Measurements from ENCODE around the gene ITGA3. TPM values are rescaled to one million over a fixed set of nuclear protein-coding genes. Genes with fewer than 3 reads are reported as not detected.
A peak's percentile ranks its signal among the peaks of the same experiment; 100 is the strongest.

The ITGA3 gene
- polyA plus RNA-seq, 4 donors = 53.5 to 96.4 (median 72.0) TPM

DNA sequence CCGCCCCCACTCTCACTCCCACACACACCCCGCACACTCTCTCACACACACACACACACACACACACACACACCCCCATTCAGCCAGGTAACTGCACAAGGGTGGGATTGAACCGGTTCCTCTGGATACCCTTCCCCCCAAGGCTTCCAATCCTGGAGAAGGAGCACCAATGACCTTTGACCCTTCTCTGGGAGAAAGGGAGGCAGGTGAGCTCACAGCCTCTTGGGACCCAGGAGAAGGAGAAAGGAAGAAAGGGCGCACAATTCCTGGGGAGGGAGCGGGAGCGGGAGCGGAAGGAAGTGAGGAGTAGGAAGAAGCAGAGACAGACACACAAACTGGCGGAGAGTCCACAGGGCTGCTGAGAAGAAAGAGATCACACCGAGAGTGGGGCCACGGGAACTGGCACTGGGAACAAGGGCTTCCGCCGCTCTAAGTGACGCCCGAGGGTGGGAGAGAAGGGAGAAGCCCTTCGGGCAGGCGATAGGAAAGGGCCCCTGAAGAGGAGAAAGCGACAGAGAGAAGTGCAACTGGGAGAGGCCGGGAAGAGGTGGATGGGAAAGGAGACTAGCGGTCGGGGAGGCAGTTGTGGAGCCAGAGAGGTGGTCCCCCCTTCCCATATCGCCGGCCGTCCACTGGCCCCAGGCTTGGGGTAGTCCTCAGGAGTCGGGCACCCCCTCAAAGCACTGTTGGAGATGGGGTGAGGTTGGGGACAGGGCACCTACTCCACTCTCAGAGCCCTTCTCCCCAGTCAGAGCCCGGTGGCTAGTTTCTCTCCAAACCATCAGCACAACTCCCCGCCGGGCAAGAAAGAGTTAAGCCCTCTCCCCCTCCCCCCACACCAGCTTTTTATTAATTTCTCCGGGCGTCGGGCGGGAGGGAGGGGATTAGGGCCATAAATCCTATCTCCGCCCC lies 72.8 kb downstream of the ITGA3 start:
- peaks cover 0 to 10% (median 0%) of the 10 kb centered on the region in 3 donors for H3K27me3 ChIP-seq (ENCODE audit: control insufficient read depth in 3 of 3, insufficient read depth in 3 of 3, low read length in 3 of 3)
- 5 to 12% (median 11%) methylated on average over 27 to 32 of the region's 32 CpGs for WGBS, 3 donors
- peak overlapping the region; percentile 8 to 40 (median 31) for H3K4me3 ChIP-seq (ENCODE audit: low read depth in 1 of 3, low read length in 3 of 3)
- FAIRE-seq (no peak), DNase-seq (peak; percentile 62 to 78)
- H3K27ac ChIP-seq (ENCODE audit: low read depth in 1 of 3, low read length in 2 of 3) = peak overlapping the region in 2 of 3 donors; percentile 15 to 62
- H3K36me3 ChIP-seq (ENCODE audit: control insufficient read depth in 3 of 3, insufficient read depth in 2 of 3, low read depth in 1 of 3, low read length in 3 of 3) = peaks cover 0 to 3% (median 1%) of the 10 kb centered on the region in 3 donors
- peaks cover 5 to 23% (median 13%) of the 10 kb centered on the region in 3 donors for H3K4me1 ChIP-seq (ENCODE audit: control insufficient read depth in 3 of 3, insufficient read depth in 2 of 3, low read depth in 1 of 3, low read length in 2 of 3)
- no peaks in the 10 kb centered on the region for H3K9me3 ChIP-seq (ENCODE audit: control insufficient read depth in 2 of 2, insufficient read depth in 1 of 2, low read depth in 1 of 2, low read length in 1 of 2)

DNA sequence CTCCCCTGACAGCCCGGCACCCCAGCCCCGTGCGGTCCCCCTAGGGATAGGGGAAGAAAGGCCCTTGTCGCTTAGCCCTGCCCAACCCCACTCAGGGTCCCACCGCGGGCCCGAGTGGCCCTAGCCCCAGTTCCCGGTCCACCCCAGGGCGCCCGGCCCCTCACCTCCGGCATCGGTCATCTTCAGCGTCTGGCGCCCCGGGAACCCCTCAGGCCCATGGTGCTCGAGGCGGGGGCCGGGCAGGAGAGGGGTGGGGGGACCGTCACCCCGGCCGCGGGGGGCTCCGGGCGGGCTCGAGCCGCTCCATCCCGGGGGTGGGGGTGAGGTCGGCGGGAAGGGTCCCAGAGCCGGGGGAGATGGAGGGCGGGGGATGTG lies 73.4 kb downstream of the ITGA3 start:
- Histone ChIP-seq H3K4me3 (ENCODE audit: low read depth in 1 of 3, low read length in 3 of 3) (peak overlapping the region; percentile 8 to 40 (median 31)), H3K36me3 (ENCODE audit: control insufficient read depth in 3 of 3, insufficient read depth in 2 of 3, low read depth in 1 of 3, low read length in 3 of 3) (peaks cover 0 to 4% (median 3%) of the 10 kb centered on the region in 3 donors), H3K4me1 (ENCODE audit: control insufficient read depth in 3 of 3, insufficient read depth in 2 of 3, low read depth in 1 of 3, low read length in 2 of 3) (peaks cover 5 to 19% (median 13%) of the 10 kb centered on the region in 3 donors), H3K27me3 (ENCODE audit: control insufficient read depth in 3 of 3, insufficient read depth in 3 of 3, low read length in 3 of 3) (peaks cover 0 to 10% (median 0%) of the 10 kb centered on the region in 3 donors), H3K27ac (ENCODE audit: low read depth in 1 of 3, low read length in 2 of 3) (no peak overlapping the region), H3K9me3 (ENCODE audit: control insufficient read depth in 2 of 2, insufficient read depth in 1 of 2, low read depth in 1 of 2, low read length in 1 of 2) (no peaks in the 10 kb centered on the region)
- FAIRE-seq (no peak), DNase-seq (no peak)
- WGBS, 3 donors = 0 to 2% (median 1%) methylated on average over 15 to 31 of the region's 31 CpGs

DNA sequence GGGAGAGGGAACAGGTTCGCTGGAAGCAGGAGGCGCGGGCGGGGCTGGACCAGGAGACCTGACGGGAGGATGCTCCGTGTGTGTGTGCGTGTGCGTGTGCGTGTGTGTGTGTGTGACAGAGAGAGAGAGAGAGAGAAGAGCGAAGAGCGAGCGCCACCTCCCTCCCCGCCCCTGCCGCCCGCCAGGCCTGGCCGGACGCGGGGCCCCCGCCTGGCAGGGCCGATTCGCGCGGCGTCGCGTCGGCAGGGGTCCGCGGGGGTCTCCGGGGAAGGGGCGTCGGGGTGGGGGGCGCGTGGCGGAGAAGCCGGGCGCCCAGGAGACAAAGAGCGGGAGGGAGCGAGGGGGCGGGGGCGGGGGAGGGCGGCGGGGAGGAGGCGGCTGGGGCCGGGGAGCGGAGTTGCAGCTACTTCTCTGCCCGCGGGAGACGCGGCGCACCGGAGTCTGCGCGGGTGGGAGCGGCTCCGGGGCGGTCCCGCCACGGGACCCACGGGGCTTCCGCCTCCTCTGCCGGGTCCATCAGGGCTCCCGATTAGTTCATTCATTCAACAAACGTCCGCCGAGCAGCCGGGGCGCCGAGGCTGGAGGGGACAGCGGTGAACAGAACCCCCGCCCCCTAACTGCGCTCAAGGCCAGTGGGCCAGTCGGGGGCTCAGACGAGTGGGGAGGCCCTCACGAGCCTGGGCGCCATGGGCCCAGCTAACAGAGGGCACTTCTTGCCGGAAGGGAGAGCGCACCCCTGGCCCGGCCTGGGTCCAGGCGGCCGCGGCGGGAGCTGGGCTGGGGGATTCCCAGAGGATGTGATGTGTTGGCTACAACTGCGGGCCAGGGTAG lies 74.0 kb downstream of the ITGA3 start, which contains the start of gene SAMD14:
Gene SAMD14, minus strand, starts transcription at position 433 of the 831 bp plus-strand sequence. CDS start 5,201 bp downstream, outside the sequence.
- peaks cover 0 to 10% (median 0%) of the 10 kb centered on the region in 3 donors for H3K27me3 ChIP-seq (ENCODE audit: control insufficient read depth in 3 of 3, insufficient read depth in 3 of 3, low read length in 3 of 3)
- FAIRE-seq (no peak), DNase-seq (peak in 1 of 2 donors; percentile 60)
- peaks cover 0 to 10% (median 4%) of the 10 kb centered on the region in 3 donors for H3K36me3 ChIP-seq (ENCODE audit: control insufficient read depth in 3 of 3, insufficient read depth in 2 of 3, low read depth in 1 of 3, low read length in 3 of 3)
- H3K27ac ChIP-seq (ENCODE audit: low read depth in 1 of 3, low read length in 2 of 3) = peak within 1 kb of the TSS in 2 of 3 donors; percentile 15 to 62
- peaks cover 5 to 19% (median 13%) of the 10 kb centered on the region in 3 donors for H3K4me1 ChIP-seq (ENCODE audit: control insufficient read depth in 3 of 3, insufficient read depth in 2 of 3, low read depth in 1 of 3, low read length in 2 of 3)
- no peaks in the 10 kb centered on the region for H3K9me3 ChIP-seq (ENCODE audit: control insufficient read depth in 2 of 2, insufficient read depth in 1 of 2, low read depth in 1 of 2, low read length in 1 of 2)
- WGBS, 3 donors = 0 to 2% (median 1%) methylated on average over 39 to 82 of the region's 84 CpGs
- H3K4me3 ChIP-seq (ENCODE audit: low read depth in 1 of 3, low read length in 3 of 3) = peak within 1 kb of the TSS; percentile 8 to 40 (median 31)

DNA sequence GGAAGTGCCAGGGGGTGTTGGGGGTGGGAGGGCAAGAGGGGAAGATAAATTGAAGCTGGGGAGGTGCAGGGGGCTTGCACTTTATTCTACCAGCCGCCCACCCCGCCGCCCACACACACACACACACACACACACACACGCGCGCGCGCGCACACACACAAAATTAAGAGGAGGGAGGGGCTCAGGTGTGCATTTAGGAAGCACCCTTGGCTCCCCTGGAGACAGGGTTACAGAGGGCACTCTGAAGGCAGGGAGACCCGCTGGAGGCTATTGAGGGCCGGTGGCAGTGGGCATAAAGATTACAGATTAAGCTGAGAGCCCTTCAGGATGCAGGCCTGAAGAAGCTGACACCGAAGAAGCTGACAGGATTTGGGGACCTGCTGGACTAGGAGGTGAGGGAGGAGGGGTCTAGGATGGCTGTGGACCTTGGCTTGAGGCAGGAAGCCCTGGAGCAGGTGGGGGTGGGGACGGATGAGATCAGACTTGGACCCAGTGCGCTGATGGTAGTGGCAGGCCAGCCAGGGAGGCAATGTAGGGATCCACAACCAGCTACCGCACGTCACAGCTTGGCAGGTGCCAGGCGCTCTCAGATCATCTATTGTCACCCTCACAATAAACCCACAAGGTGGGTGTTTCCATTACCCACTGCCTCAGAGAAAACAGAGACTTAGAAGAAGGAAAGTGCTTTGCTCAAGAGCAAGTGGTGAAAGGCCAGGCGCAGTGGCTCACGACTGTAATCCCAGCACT lies 74.8 kb downstream of the ITGA3 start:
- FAIRE-seq = no peak
- Histone ChIP-seq H3K36me3 (ENCODE audit: control insufficient read depth in 3 of 3, insufficient read depth in 2 of 3, low read depth in 1 of 3, low read length in 3 of 3) (peaks cover 0 to 17% (median 7%) of the 10 kb centered on the region in 3 donors), H3K27ac (ENCODE audit: low read depth in 1 of 3, low read length in 2 of 3) (no peak overlapping the region), H3K9me3 (ENCODE audit: control insufficient read depth in 2 of 2, insufficient read depth in 1 of 2, low read depth in 1 of 2, low read length in 1 of 2) (no peaks in the 10 kb centered on the region), H3K27me3 (ENCODE audit: control insufficient read depth in 3 of 3, insufficient read depth in 3 of 3, low read length in 3 of 3) (peaks cover 0 to 10% (median 0%) of the 10 kb centered on the region in 3 donors), H3K4me3 (ENCODE audit: low read depth in 1 of 3, low read length in 3 of 3) (peak overlapping the region in 1 of 3 donors; percentile 33), H3K4me1 (ENCODE audit: control insufficient read depth in 3 of 3, insufficient read depth in 2 of 3, low read depth in 1 of 3, low read length in 2 of 3) (peaks cover 5 to 19% (median 13%) of the 10 kb centered on the region in 3 donors)
- 18 to 42% (median 35%) methylated on average over 13 to 19 of the region's 19 CpGs for WGBS, 3 donors
- peak in 1 of 2 donors; percentile 66 for DNase-seq

DNA sequence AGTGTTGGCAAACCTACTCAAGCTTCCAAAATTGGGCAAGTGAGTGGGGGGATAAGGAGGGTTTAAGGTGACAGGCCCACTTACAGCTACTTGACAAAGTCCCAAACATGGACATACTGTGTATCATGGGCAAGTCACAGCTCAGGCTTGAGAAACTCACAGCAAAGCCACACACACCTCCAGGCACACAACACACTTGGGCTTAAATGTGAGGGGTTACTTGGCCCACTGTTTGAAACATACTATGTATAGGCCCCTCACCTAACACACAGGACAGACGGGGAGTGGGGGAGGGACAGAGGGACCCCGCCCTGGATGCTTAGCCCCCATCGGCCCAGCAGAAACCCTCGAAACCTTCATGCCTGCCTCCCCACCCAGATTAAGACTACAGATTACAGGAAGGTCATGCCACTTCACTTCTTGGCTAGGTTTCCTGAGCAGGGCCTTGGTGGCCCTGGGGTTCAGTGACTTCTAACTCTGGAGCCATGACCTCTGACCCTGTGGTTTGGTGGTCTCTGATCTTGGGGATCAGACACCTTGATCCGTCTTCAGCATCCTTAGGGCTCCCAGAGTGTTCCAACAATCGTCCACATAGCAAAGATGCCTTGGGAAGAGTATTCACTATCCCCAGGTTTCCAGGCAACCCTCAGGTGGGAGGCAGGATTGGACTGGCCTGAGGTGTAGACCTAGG lies 76.3 kb downstream of the ITGA3 start:
- H3K4me3 ChIP-seq (ENCODE audit: low read depth in 1 of 3, low read length in 3 of 3) = no peak overlapping the region
- no peak overlapping the region for H3K27ac ChIP-seq (ENCODE audit: low read depth in 1 of 3, low read length in 2 of 3)
- no peaks in the 10 kb centered on the region for H3K9me3 ChIP-seq (ENCODE audit: control insufficient read depth in 2 of 2, insufficient read depth in 1 of 2, low read depth in 1 of 2, low read length in 1 of 2)
- DNase-seq (no peak), FAIRE-seq (no peak)
- peaks cover 5 to 19% (median 13%) of the 10 kb centered on the region in 3 donors for H3K4me1 ChIP-seq (ENCODE audit: control insufficient read depth in 3 of 3, insufficient read depth in 2 of 3, low read depth in 1 of 3, low read length in 2 of 3)
- peaks cover 0 to 10% (median 0%) of the 10 kb centered on the region in 3 donors for H3K27me3 ChIP-seq (ENCODE audit: control insufficient read depth in 3 of 3, insufficient read depth in 3 of 3, low read length in 3 of 3)
- H3K36me3 ChIP-seq (ENCODE audit: control insufficient read depth in 3 of 3, insufficient read depth in 2 of 3, low read depth in 1 of 3, low read length in 3 of 3) = peaks cover 3 to 32% (median 11%) of the 10 kb centered on the region in 3 donors
- WGBS, 3 donors = 58 to 73% (median 68%) methylated on average over 6 of the region's 6 CpGs

DNA sequence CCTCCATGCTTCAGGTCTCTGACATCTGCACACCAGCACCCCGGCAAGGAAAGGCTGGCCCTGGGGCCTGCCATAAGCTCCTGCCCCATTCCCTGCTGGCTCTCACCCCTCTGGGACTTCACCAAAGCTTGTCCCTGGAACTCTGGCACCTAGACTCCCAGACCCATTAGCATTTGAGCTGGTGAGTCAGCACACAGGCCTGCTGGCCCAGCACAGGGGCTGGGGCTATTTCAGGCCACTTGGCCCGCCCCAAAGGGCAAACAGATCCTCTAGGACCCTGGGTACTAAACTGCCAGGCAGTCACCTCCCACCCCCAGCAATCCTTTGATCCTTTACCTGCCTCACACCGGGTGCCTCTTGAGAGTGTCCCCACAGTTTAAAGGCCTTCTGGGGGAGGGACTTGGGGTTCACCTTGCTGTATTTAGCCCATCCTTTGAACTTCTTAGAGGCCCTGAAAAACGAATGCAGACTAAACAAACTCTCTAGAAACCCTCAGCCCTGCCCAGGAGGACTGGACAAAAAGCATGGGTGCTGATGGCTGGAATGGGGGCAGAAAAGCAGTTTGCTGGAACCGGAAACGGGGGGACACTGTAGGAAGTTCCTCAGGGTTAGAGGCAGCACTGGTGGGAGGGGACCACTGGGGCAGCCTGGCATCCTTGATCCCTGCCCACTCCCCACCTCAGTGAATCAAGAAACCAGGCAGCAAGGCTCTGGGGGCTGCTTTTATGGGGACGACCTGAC lies 77.3 kb downstream of the ITGA3 start:
- H3K9me3 ChIP-seq (ENCODE audit: control insufficient read depth in 2 of 2, insufficient read depth in 1 of 2, low read depth in 1 of 2, low read length in 1 of 2) = no peaks in the 10 kb centered on the region
- H3K4me3 ChIP-seq (ENCODE audit: low read depth in 1 of 3, low read length in 3 of 3) = no peak overlapping the region
- peaks cover 3 to 41% (median 12%) of the 10 kb centered on the region in 3 donors for H3K36me3 ChIP-seq (ENCODE audit: control insufficient read depth in 3 of 3, insufficient read depth in 2 of 3, low read depth in 1 of 3, low read length in 3 of 3)
- no peak for DNase-seq
- no peak for FAIRE-seq
- H3K4me1 ChIP-seq (ENCODE audit: control insufficient read depth in 3 of 3, insufficient read depth in 2 of 3, low read depth in 1 of 3, low read length in 2 of 3) = peaks cover 5 to 19% (median 12%) of the 10 kb centered on the region in 3 donors
- 49 to 60% (median 51%) methylated on average over 7 of the region's 7 CpGs for WGBS, 3 donors
- peaks cover 0 to 10% (median 0%) of the 10 kb centered on the region in 3 donors for H3K27me3 ChIP-seq (ENCODE audit: control insufficient read depth in 3 of 3, insufficient read depth in 3 of 3, low read length in 3 of 3)
- H3K27ac ChIP-seq (ENCODE audit: low read depth in 1 of 3, low read length in 2 of 3) = peak overlapping the region in 1 of 3 donors; percentile 47

DNA sequence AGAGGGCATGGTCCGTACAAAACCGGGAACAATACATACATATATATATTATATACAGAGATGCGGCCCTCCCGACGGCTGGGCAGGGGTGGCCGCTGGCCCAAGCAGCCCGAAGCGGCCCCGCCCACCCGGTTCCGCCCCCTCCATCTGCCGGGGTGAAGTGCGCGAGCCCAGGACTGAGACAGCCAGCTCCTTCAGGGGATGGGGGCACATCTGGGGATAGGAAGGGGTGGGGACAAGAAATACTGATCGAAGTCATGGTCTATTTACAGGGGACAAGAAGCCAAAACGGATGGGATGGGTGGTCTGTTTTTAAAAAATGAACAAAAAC lies 77.8 kb downstream of the ITGA3 start:
- Histone ChIP-seq H3K27ac (ENCODE audit: low read depth in 1 of 3, low read length in 2 of 3) (peak overlapping the region in 1 of 3 donors; percentile 47), H3K4me3 (ENCODE audit: low read depth in 1 of 3, low read length in 3 of 3) (no peak overlapping the region), H3K9me3 (ENCODE audit: control insufficient read depth in 2 of 2, insufficient read depth in 1 of 2, low read depth in 1 of 2, low read length in 1 of 2) (no peaks in the 10 kb centered on the region), H3K27me3 (ENCODE audit: control insufficient read depth in 3 of 3, insufficient read depth in 3 of 3, low read length in 3 of 3) (peaks cover 0 to 10% (median 0%) of the 10 kb centered on the region in 3 donors), H3K4me1 (ENCODE audit: control insufficient read depth in 3 of 3, insufficient read depth in 2 of 3, low read depth in 1 of 3, low read length in 2 of 3) (peaks cover under 1 to 15% (median 8%) of the 10 kb centered on the region in 3 donors), H3K36me3 (ENCODE audit: control insufficient read depth in 3 of 3, insufficient read depth in 2 of 3, low read depth in 1 of 3, low read length in 3 of 3) (peaks cover 8 to 47% (median 14%) of the 10 kb centered on the region in 3 donors)
- WGBS, 3 donors = 29 to 36% (median 35%) methylated on average over 16 of the region's 16 CpGs
- FAIRE-seq = no peak
- DNase-seq = no peak

Data from small intestine (tissue), 7 donors.